Mesendoderm (in vitro differentiated cells): ENCODE data around the gene CENPB.

ENCODE experiments used
- DNase-seq: peaks from one replicate; pipeline ENCODE4 v3.0.0; 2013
- H2AK5ac ChIP-seq: 2 replicates; pipeline ENCODE4 v1.6.1; 2013; ENCODE audit warnings: low read length, inconsistent platforms
- H2BK120ac ChIP-seq: 2 replicates; pipeline ENCODE4 v1.6.1; 2013; ENCODE audit warnings: low read depth, mild to moderate bottlenecking, low read length, moderate library complexity, mixed read lengths
- H2BK15ac ChIP-seq: replicated peaks from 2 replicates; pipeline ENCODE4 v1.6.1; 2013; ENCODE audit warnings: low read depth, mild to moderate bottlenecking, moderate library complexity
- H2BK5ac ChIP-seq: 2 replicates; pipeline ENCODE4 v1.6.1; 2013; ENCODE audit warnings: low read length, inconsistent platforms
- H3K18ac ChIP-seq: 2 replicates; pipeline ENCODE4 v1.6.1; 2013; ENCODE audit warnings: mild to moderate bottlenecking, low read length, mixed read lengths
- H3K23ac ChIP-seq: one replicate; pipeline ENCODE4 v1.6.1; 2013; ENCODE audit warnings: low read length
- H3K27ac ChIP-seq: 2 replicates; pipeline ENCODE4 v1.5.1; 2013; ENCODE audit warnings: low read depth, mild to moderate bottlenecking, inconsistent platforms, low read length, moderate library complexity
- H3K27me3 ChIP-seq: 2 replicates; pipeline ENCODE4 v1.6.1; 2013; ENCODE audit warnings: low read length, control low read depth, mild to moderate bottlenecking, inconsistent platforms; ENCODE audit not compliant: insufficient read depth, poor library complexity
- H3K36me3 ChIP-seq: 2 replicates; pipeline ENCODE4 v1.6.1; 2013; ENCODE audit warnings: low read length, inconsistent platforms; ENCODE audit not compliant: control insufficient read depth, insufficient read depth
- H3K4ac ChIP-seq: one replicate; pipeline ENCODE4 v1.6.1; 2013; ENCODE audit warnings: low read depth, mild to moderate bottlenecking, low read length, moderate library complexity
- H3K4me1 ChIP-seq: 2 replicates; pipeline ENCODE4 v1.6.1; 2013; ENCODE audit warnings: low read depth, low read length, inconsistent platforms; ENCODE audit not compliant: control insufficient read depth
- H3K4me2 ChIP-seq: 2 replicates; pipeline ENCODE4 v1.6.1; 2013; ENCODE audit warnings: low read length
- H3K4me3 ChIP-seq: 2 replicates; pipeline ENCODE4 v1.5.1; 2013; ENCODE audit warnings: mild to moderate bottlenecking, low read length
- H3K56ac ChIP-seq: one replicate; pipeline ENCODE4 v1.6.1; 2013; ENCODE audit warnings: low read length
- H3K79me1 ChIP-seq: 2 replicates; pipeline ENCODE4 v1.6.1; 2013; ENCODE audit warnings: low read length, inconsistent platforms
- H3K79me2 ChIP-seq: 2 replicates; pipeline ENCODE4 v1.6.1; 2013; ENCODE audit warnings: mild to moderate bottlenecking, low read length; ENCODE audit not compliant: control insufficient read depth, insufficient read depth
- H3K9ac ChIP-seq: 2 replicates; pipeline ENCODE4 v1.6.1; 2013; ENCODE audit warnings: low read length, inconsistent platforms
- H4K5ac ChIP-seq: one replicate; pipeline ENCODE4 v1.6.1; 2013; ENCODE audit warnings: low read length
- H4K8ac ChIP-seq: one replicate; pipeline ENCODE4 v1.6.1; 2013; ENCODE audit warnings: low read depth, mild to moderate bottlenecking, control low read depth, low read length, moderate library complexity
- WGBS: extraction: QIAGEN DNeasy Blood & Tissue Kit; methylation state at CpG from one replicate; pipeline ENCODE4 v1.1.7; 2013; ENCODE audit warnings: low lambda C conversion rate, missing lambda C conversion rate; ENCODE audit not compliant: insufficient coverage; ENCODE audit errors: extremely low coverage; 5-methylcytosine and 5-hydroxymethylcytosine counted together

The CENPB gene

GRCh38 chr20:3825526-3825925, 39.0 kb upstream of the CENPB start:
- Histone ChIP-seq H3K18ac (no peak overlapping the region), H2AK5ac (no peak overlapping the region), H3K4me3 (no peak overlapping the region), H3K79me1 (no peaks in the 10 kb centered on the region), H4K8ac (no peak overlapping the region), H3K27me3 (no peaks in the 10 kb centered on the region), H3K79me2 (no peaks in the 10 kb centered on the region), H2BK5ac (no peak overlapping the region), H2BK15ac (no peak overlapping the region), H3K56ac (no peak overlapping the region), H3K4me1 (no peaks in the 10 kb centered on the region), H4K5ac (no peak overlapping the region), H3K9ac (no peak overlapping the region), H3K4me2 (no peak overlapping the region), H2BK120ac (no peak overlapping the region), H3K27ac (no peak overlapping the region), H3K4ac (no peak overlapping the region), H3K23ac (no peak overlapping the region), H3K36me3 (no peaks in the 10 kb centered on the region)
- DNase-seq, result peak; percentile 55
- WGBS, result no CpG with 5 or more reads among the region's 7 CpGs

- no peak overlapping the region for H3K4me2 ChIP-seq
- H3K9ac ChIP-seq, result no peak overlapping the region
- H3K27me3 ChIP-seq, result no peaks in the 10 kb centered on the region
- no peak overlapping the region for H4K8ac ChIP-seq
- no peak overlapping the region for H3K27ac ChIP-seq
- H3K4me1 ChIP-seq, result no peaks in the 10 kb centered on the region
- no peaks in the 10 kb centered on the region for H3K36me3 ChIP-seq
- H2BK15ac ChIP-seq, result no peak overlapping the region
- no CpG with 5 or more reads among the region's 20 CpGs for WGBS
- H3K18ac ChIP-seq, result no peak overlapping the region
- H2BK5ac ChIP-seq, result no peak overlapping the region
- H3K56ac ChIP-seq, result no peak overlapping the region
- H3K4me3 ChIP-seq, result no peak overlapping the region
- H3K23ac ChIP-seq, result no peak overlapping the region
- H2BK120ac ChIP-seq, result no peak overlapping the region
- no peak overlapping the region for H4K5ac ChIP-seq
- H3K79me1 ChIP-seq, result no peaks in the 10 kb centered on the region
- no peaks in the 10 kb centered on the region for H3K79me2 ChIP-seq
- no peak overlapping the region for H2AK5ac ChIP-seq
- no peak overlapping the region for H3K4ac ChIP-seq
- DNase-seq, result no peak
Measured at GRCh38 chr20:3823881-3824280, 37.3 kb upstream of the CENPB start.

- H4K5ac ChIP-seq, result no peak overlapping the region
- H3K18ac ChIP-seq, result no peak overlapping the region
- H2AK5ac ChIP-seq, result no peak overlapping the region
- no peak for DNase-seq
- H3K4me2 ChIP-seq, result no peak overlapping the region
- H3K79me2 ChIP-seq, result no peaks in the 10 kb centered on the region
- H4K8ac ChIP-seq, result no peak overlapping the region
- H3K79me1 ChIP-seq, result no peaks in the 10 kb centered on the region
- WGBS, result no CpG with 5 or more reads among the region's 14 CpGs
- H2BK120ac ChIP-seq, result no peak overlapping the region
- H3K27me3 ChIP-seq, result no peaks in the 10 kb centered on the region
- no peak overlapping the region for H3K4ac ChIP-seq
- H2BK15ac ChIP-seq, result no peak overlapping the region
- H3K4me3 ChIP-seq, result no peak overlapping the region
- H3K36me3 ChIP-seq, result no peaks in the 10 kb centered on the region
- no peak overlapping the region for H2BK5ac ChIP-seq
- no peak overlapping the region for H3K23ac ChIP-seq
- H3K4me1 ChIP-seq, result no peaks in the 10 kb centered on the region
- no peak overlapping the region for H3K27ac ChIP-seq
- H3K9ac ChIP-seq, result no peak overlapping the region
- H3K56ac ChIP-seq, result no peak overlapping the region
Measured at GRCh38 chr20:3821996-3822395, 35.5 kb upstream of the CENPB start.

- Histone ChIP-seq H3K4me1 (no peaks in the 10 kb centered on the region), H3K79me2 (no peaks in the 10 kb centered on the region), H3K9ac (peak overlapping the region; percentile 93), H3K23ac (no peak overlapping the region), H3K36me3 (no peaks in the 10 kb centered on the region), H3K4me3 (peak overlapping the region; percentile 86), H4K8ac (no peak overlapping the region), H3K27ac (no peak overlapping the region), H3K4me2 (peak overlapping the region; percentile 89), H2BK15ac (no peak overlapping the region), H3K56ac (peak overlapping the region; percentile 90), H2BK5ac (no peak overlapping the region), H3K79me1 (no peaks in the 10 kb centered on the region), H2BK120ac (no peak overlapping the region), H3K4ac (no peak overlapping the region), H3K27me3 (no peaks in the 10 kb centered on the region), H4K5ac (no peak overlapping the region), H2AK5ac (no peak overlapping the region), H3K18ac (no peak overlapping the region)
- no peak for DNase-seq
- no CpG with 5 or more reads among the region's 20 CpGs for WGBS
Measured at GRCh38 chr20:3820901-3821727, 34.6 kb upstream of the CENPB start.

GRCh38 chr20:3820048-3820900, 33.7 kb upstream of the CENPB start, which contains the start of gene AP5S1:
Gene AP5S1 (plus strand): TSS chr20:3820547. CDS start chr20:3822118, 1,571 bp downstream.
- peak within 1 kb of the TSS; percentile 56 for H4K5ac ChIP-seq
- peak within 1 kb of the TSS; percentile 93 for H2BK5ac ChIP-seq
- H2BK120ac ChIP-seq, result no peak within 1 kb of the TSS
- H3K4ac ChIP-seq, result peak within 1 kb of the TSS; percentile 82
- no peaks in the 10 kb centered on the region for H3K4me1 ChIP-seq
- H2BK15ac ChIP-seq, result no peak within 1 kb of the TSS
- H3K4me2 ChIP-seq, result peak within 1 kb of the TSS; percentile 89
- no peaks in the 10 kb centered on the region for H3K27me3 ChIP-seq
- no peaks in the 10 kb centered on the region for H3K79me1 ChIP-seq
- H3K9ac ChIP-seq, result peak within 1 kb of the TSS; percentile 96
- peak within 1 kb of the TSS; percentile 85 for H3K27ac ChIP-seq
- H3K18ac ChIP-seq, result peak within 1 kb of the TSS; percentile 43
- no peaks in the 10 kb centered on the region for H3K79me2 ChIP-seq
- peak within 1 kb of the TSS; percentile 69 for H2AK5ac ChIP-seq
- DNase-seq, result peak; percentile 99
- no CpG with 5 or more reads among the region's 96 CpGs for WGBS
- no peak within 1 kb of the TSS for H4K8ac ChIP-seq
- H3K56ac ChIP-seq, result peak within 1 kb of the TSS; percentile 100
- no peaks in the 10 kb centered on the region for H3K36me3 ChIP-seq
- H3K23ac ChIP-seq, result peak within 1 kb of the TSS; percentile 94
- peak within 1 kb of the TSS; percentile 92 for H3K4me3 ChIP-seq
